Globus pallidus (tissue), 1 donor: ENCODE data around the gene ZC2HC1B.
"Not testable (repeated sequence)": the region's sequence is repeated elsewhere in the genome, so short reads cannot be mapped to it uniquely, and the experiment has no call there.

Experiments
- DNase-seq: peaks from one replicate; pipeline ENCODE4 v3.0.0-alpha.2; 2015; ENCODE audit warnings: low spot score

The ZC2HC1B gene

GRCh38 chr6:143864234-143864633 lies at the start of gene ZC2HC1B:
Gene ZC2HC1B (plus strand): TSS chr6:143864474. CDS start chr6:143864540, 66 bp downstream.
- DNase-seq: no peak

- DNase-seq: no peak
These were observed 46.7 kb upstream of the ZC2HC1B start for GRCh38 chr6:143817621-143818020.

GRCh38 chr6:143821359-143821758 lies 42.9 kb upstream of the ZC2HC1B start:
- no peak for DNase-seq

- DNase-seq: no peak
These were observed 41.7 kb upstream of the ZC2HC1B start for GRCh38 chr6:143822584-143823024.

GRCh38 chr6:143823548-143823947 lies 40.7 kb upstream of the ZC2HC1B start:
- no peak for DNase-seq

- DNase-seq: no peak
These were observed 35.7 kb upstream of the ZC2HC1B start for GRCh38 chr6:143828572-143828971.

GRCh38 chr6:143836150-143836549 lies 28.1 kb upstream of the ZC2HC1B start:
- DNase-seq: no peak

GRCh38 chr6:143838395-143838794 lies 25.9 kb upstream of the ZC2HC1B start:
- DNase-seq: no peak

GRCh38 chr6:143839196-143839595 lies 25.1 kb upstream of the ZC2HC1B start:
- no peak for DNase-seq

GRCh38 chr6:143840595-143841265 lies 23.5 kb upstream of the ZC2HC1B start:
- DNase-seq: no peak

- no peak for DNase-seq
These were observed 21.8 kb upstream of the ZC2HC1B start for GRCh38 chr6:143842461-143842901.

GRCh38 chr6:143842902-143843676 lies 21.2 kb upstream of the ZC2HC1B start, which contains the start of gene LTV1:
Gene LTV1 (plus strand): TSS chr6:143843338. CDS start chr6:143843478, 140 bp downstream.
- peak; percentile 95 for DNase-seq

GRCh38 chr6:143843677-143843999 lies 20.6 kb upstream of the ZC2HC1B start:
- DNase-seq: no peak

- no peak for DNase-seq
These were observed 20.3 kb upstream of the ZC2HC1B start for GRCh38 chr6:143844006-143844405.

- DNase-seq: no peak
These were observed 19.2 kb upstream of the ZC2HC1B start for GRCh38 chr6:143845033-143845432.

GRCh38 chr6:143851706-143852105 lies 12.6 kb upstream of the ZC2HC1B start:
- not testable (repeated sequence) for DNase-seq

- DNase-seq: not testable (repeated sequence)
These were observed 9.2 kb upstream of the ZC2HC1B start for GRCh38 chr6:143855057-143855456.

- not testable (repeated sequence) for DNase-seq
These were observed 7.5 kb upstream of the ZC2HC1B start for GRCh38 chr6:143856762-143857161.

GRCh38 chr6:143857651-143858050 lies 6.6 kb upstream of the ZC2HC1B start:
- no peak for DNase-seq

GRCh38 chr6:143859891-143860660 lies 4.2 kb upstream of the ZC2HC1B start:
- no peak for DNase-seq

- no peak for DNase-seq
These were observed 503 bp upstream of the ZC2HC1B start for GRCh38 chr6:143863771-143864170.

GRCh38 chr6:143867236-143867635 lies 3.0 kb downstream of the ZC2HC1B start:
- DNase-seq: no peak

GRCh38 chr6:143868808-143869207 lies 4.5 kb downstream of the ZC2HC1B start:
- not testable (repeated sequence) for DNase-seq
